Measurements from ENCODE around the gene PRDM7.

DNA sequence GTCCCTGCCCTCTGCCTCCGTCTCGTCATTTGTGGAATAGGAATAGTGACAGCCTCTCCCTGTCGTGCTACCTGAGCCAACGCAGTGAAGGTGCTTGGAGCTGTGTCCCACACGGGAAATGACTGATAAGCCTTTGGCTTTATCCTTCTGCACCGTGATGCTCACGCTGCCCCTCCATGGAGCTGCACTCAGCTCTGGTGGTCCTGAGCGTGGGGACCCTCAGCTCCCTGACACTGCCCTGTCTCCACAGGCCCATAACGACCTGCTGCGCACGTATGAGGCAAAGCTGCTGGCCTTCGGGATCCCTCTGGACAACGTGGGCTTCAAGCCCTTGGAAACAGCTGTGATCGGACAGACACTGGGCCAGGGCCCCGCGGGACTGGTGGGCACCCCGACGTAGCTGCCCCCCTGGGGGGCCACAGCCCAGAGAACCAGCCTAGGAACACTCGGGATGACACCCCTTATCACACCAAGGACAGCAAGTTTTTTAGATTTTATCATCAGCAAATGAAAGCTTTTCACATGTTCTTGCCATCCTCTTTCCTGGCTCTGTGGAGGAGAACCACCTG lies 34.1 kb downstream of the PRDM7 start:
- TF ChIP-seq POLR2AphosphoS5 (IDR thresholded peaks at IDR 0.05; ENCODE audit: low read depth, low read length) (no peak), SIN3A (IDR thresholded peaks at IDR 0.05; ENCODE audit: borderline replicate concordance, insufficient read depth, low read length) (no peak), TAF1 (IDR thresholded peaks at IDR 0.05; ENCODE audit: borderline replicate concordance, insufficient read depth, low read length) (no peak), REST (IDR thresholded peaks at IDR 0.05; ENCODE audit: insufficient read depth in 1 of 2, low read depth in 2 of 2, low read length in 2 of 2) (no peak), FOXP2 (optimal IDR thresholded peaks at IDR 0.05; ENCODE audit: borderline replicate concordance, extremely low read depth, extremely low read length, insufficient read depth) (no peak)
